Hematopoietic multipotent progenitor cell treated with erythropoietin and hydrocortisone succinate and interleukin-3 and kit ligand, for 17 days (in vitro differentiated cells): ENCODE measurements around the gene TRERF1.
"Not testable (repeated sequence)": the region's sequence is repeated elsewhere in the genome, so short reads cannot be mapped to it uniquely, and the experiment has no call there.

Experiments used
- DNase-seq: peaks from one replicate; pipeline ENCODE4 v3.0.0-alpha.2; 2015; ENCODE audit warnings: low spot score

TRERF1 gene

GRCh38 chr6:42451333-42452170, at the start of gene TRERF1:
Gene TRERF1 (minus strand): TSS chr6:42451926. CDS start chr6:42269590, 182,336 bp downstream.
- no peak for DNase-seq

GRCh38 chr6:42498473-42499128, 46.9 kb upstream of the TRERF1 start:
- DNase-seq, result no peak

- DNase-seq, result no peak
These were observed 42.3 kb upstream of the TRERF1 start for GRCh38 chr6:42493914-42494539.

GRCh38 chr6:42488129-42488528, 36.4 kb upstream of the TRERF1 start:
- no peak for DNase-seq

- no peak for DNase-seq
These were observed 32.5 kb upstream of the TRERF1 start for GRCh38 chr6:42484261-42484660.

- no peak for DNase-seq
These were observed 30.4 kb upstream of the TRERF1 start for GRCh38 chr6:42482174-42482573.

GRCh38 chr6:42471714-42472113, 20.0 kb upstream of the TRERF1 start:
- DNase-seq, result no peak

- DNase-seq, result no peak
These were observed 19.4 kb upstream of the TRERF1 start for GRCh38 chr6:42471142-42471541.

GRCh38 chr6:42468273-42468672, 16.5 kb upstream of the TRERF1 start:
- DNase-seq, result no peak

- no peak for DNase-seq
These were observed 15.9 kb upstream of the TRERF1 start for GRCh38 chr6:42467651-42468050.

- DNase-seq, result not testable (repeated sequence)
These were observed 14.7 kb upstream of the TRERF1 start for GRCh38 chr6:42466470-42466869.

GRCh38 chr6:42462474-42462972, 10.8 kb upstream of the TRERF1 start:
- DNase-seq, result no peak

GRCh38 chr6:42460883-42461282, 9.2 kb upstream of the TRERF1 start:
- no peak for DNase-seq

- DNase-seq, result no peak
These were observed 8.2 kb upstream of the TRERF1 start for GRCh38 chr6:42459888-42460287.

GRCh38 chr6:42454428-42454791, 2.7 kb upstream of the TRERF1 start:
- DNase-seq, result no peak

- no peak for DNase-seq
These were observed 2.1 kb upstream of the TRERF1 start for GRCh38 chr6:42453654-42454427.

- no peak for DNase-seq
These were observed 1.4 kb upstream of the TRERF1 start for GRCh38 chr6:42453031-42453653.

- DNase-seq, result no peak
These were observed 675 bp upstream of the TRERF1 start for GRCh38 chr6:42452171-42453030.

GRCh38 chr6:42450477-42451332, 1.0 kb downstream of the TRERF1 start:
- DNase-seq, result no peak
